Measurements from ENCODE around the gene LMBR1. TPM values are rescaled to one million over a fixed set of nuclear protein-coding genes. Genes with fewer than 3 reads are reported as not detected.

Gene LMBR1
- total and polyA plus RNA-seq, 2 experiments from 2014 or later = 21.8 to 26.7 TPM

GRCh38 chr7:156675721-156676120 lies 217.3 kb downstream of the LMBR1 start:
- Histone ChIP-seq H3K79me2 (ENCODE audit: insufficient read depth) (no peaks in the 10 kb centered on the region), H3K27me3 (replicated peaks; ENCODE audit: insufficient read depth) (no peaks in the 10 kb centered on the region), H3K36me3 (ENCODE audit: low read depth) (no peaks in the 10 kb centered on the region; the same call in 1 of the 2 replicates), H3F3A (ENCODE audit: insufficient read depth) (no peaks in the 10 kb centered on the region), H3K9ac (no peak overlapping the region), H3K4me1 (ENCODE audit: insufficient read depth) (no peaks in the 10 kb centered on the region), H3K9me3 (ENCODE audit: low read depth) (no peaks in the 10 kb centered on the region), H3K9me2 (ENCODE audit: insufficient read depth) (no peaks in the 10 kb centered on the region), H3K4me3 (no peak overlapping the region), H3K4me2 (ENCODE audit: unreplicated experiment) (no peak overlapping the region), H3K27ac (no peak overlapping the region), H4K20me1 (ENCODE audit: insufficient read depth) (no peaks in the 10 kb centered on the region), H2AFZ (no peak overlapping the region)
- in situ Hi-C loops (cut with MboI) = no loop called here
- TF ChIP-seq EZH2phosphoT487 (IDR thresholded peaks at IDR 0.05; ENCODE audit: insufficient read depth, low read depth) (no peak), EZH2 (IDR thresholded peaks at IDR 0.05; ENCODE audit: insufficient read depth, poor library complexity, severe bottlenecking) (no peak)
- WGBS, 2 experiments (ENCODE audit: low coverage in 1 of 2, low lambda C conversion rate in 2 of 2, missing lambda C conversion rate in 2 of 2) = 91% methylated on average over 9 of the region's 9 CpGs
- DNase-seq = no peak

- H3K36me3 ChIP-seq (ENCODE audit: low read depth) = no peaks in the 10 kb centered on the region; the same call in 1 of the 2 replicates
- 88 to 91% methylated on average over 9 of the region's 9 CpGs for WGBS, 2 experiments (ENCODE audit: low coverage in 1 of 2, low lambda C conversion rate in 2 of 2, missing lambda C conversion rate in 2 of 2)
- H3K27ac ChIP-seq = no peak overlapping the region
- no peak for TF ChIP-seq EZH2 (IDR thresholded peaks at IDR 0.05; ENCODE audit: insufficient read depth, poor library complexity, severe bottlenecking)
- no peak for TF ChIP-seq EZH2phosphoT487 (IDR thresholded peaks at IDR 0.05; ENCODE audit: insufficient read depth, low read depth)
- no peaks in the 10 kb centered on the region for H4K20me1 ChIP-seq (ENCODE audit: insufficient read depth)
- no peaks in the 10 kb centered on the region for H3K79me2 ChIP-seq (ENCODE audit: insufficient read depth)
- no peak overlapping the region for H3K4me3 ChIP-seq
- H3K27me3 ChIP-seq (replicated peaks; ENCODE audit: insufficient read depth) = no peaks in the 10 kb centered on the region
- in situ Hi-C loops (cut with MboI) = no loop called here
- no peak overlapping the region for H3K9ac ChIP-seq
- no peaks in the 10 kb centered on the region for H3K4me1 ChIP-seq (ENCODE audit: insufficient read depth)
- H3F3A ChIP-seq (ENCODE audit: insufficient read depth) = no peaks in the 10 kb centered on the region
- no peaks in the 10 kb centered on the region for H3K9me2 ChIP-seq (ENCODE audit: insufficient read depth)
- H3K4me2 ChIP-seq (ENCODE audit: unreplicated experiment) = no peak overlapping the region
- DNase-seq = no peak
- H2AFZ ChIP-seq = no peak overlapping the region
- no peaks in the 10 kb centered on the region for H3K9me3 ChIP-seq (ENCODE audit: low read depth)
Measured at GRCh38 chr7:156673902-156674301, 219.1 kb downstream of the LMBR1 start.

- Histone ChIP-seq H4K20me1 (ENCODE audit: insufficient read depth) (no peaks in the 10 kb centered on the region), H3K36me3 (ENCODE audit: low read depth) (no peaks in the 10 kb centered on the region; the same call in 1 of the 2 replicates), H3F3A (ENCODE audit: insufficient read depth) (no peaks in the 10 kb centered on the region), H3K4me3 (no peak overlapping the region), H2AFZ (no peak overlapping the region), H3K9me2 (ENCODE audit: insufficient read depth) (no peaks in the 10 kb centered on the region), H3K4me1 (ENCODE audit: insufficient read depth) (no peaks in the 10 kb centered on the region), H3K79me2 (ENCODE audit: insufficient read depth) (no peaks in the 10 kb centered on the region), H3K27ac (no peak overlapping the region), H3K27me3 (replicated peaks; ENCODE audit: insufficient read depth) (no peaks in the 10 kb centered on the region), H3K9me3 (ENCODE audit: low read depth) (no peaks in the 10 kb centered on the region), H3K4me2 (ENCODE audit: unreplicated experiment) (no peak overlapping the region), H3K9ac (no peak overlapping the region)
- DNase-seq = no peak
- TF ChIP-seq EZH2phosphoT487 (IDR thresholded peaks at IDR 0.05; ENCODE audit: insufficient read depth, low read depth) (no peak), EZH2 (IDR thresholded peaks at IDR 0.05; ENCODE audit: insufficient read depth, poor library complexity, severe bottlenecking) (no peak)
- WGBS, 2 experiments (ENCODE audit: low coverage in 1 of 2, low lambda C conversion rate in 2 of 2, missing lambda C conversion rate in 2 of 2) = 86 to 90% methylated on average over 6 of the region's 6 CpGs
- in situ Hi-C loops (cut with MboI) = no loop called here
Measured at GRCh38 chr7:156673454-156673853, 219.5 kb downstream of the LMBR1 start.

- DNase-seq = no peak
- Histone ChIP-seq H3F3A (ENCODE audit: insufficient read depth) (no peaks in the 10 kb centered on the region), H3K27ac (no peak overlapping the region), H3K79me2 (ENCODE audit: insufficient read depth) (no peaks in the 10 kb centered on the region), H2AFZ (no peak overlapping the region), H3K9me3 (ENCODE audit: low read depth) (no peaks in the 10 kb centered on the region), H3K27me3 (replicated peaks; ENCODE audit: insufficient read depth) (no peaks in the 10 kb centered on the region), H3K4me1 (ENCODE audit: insufficient read depth) (no peaks in the 10 kb centered on the region), H3K4me3 (no peak overlapping the region), H3K9me2 (ENCODE audit: insufficient read depth) (no peaks in the 10 kb centered on the region), H3K36me3 (ENCODE audit: low read depth) (no peaks in the 10 kb centered on the region; the same call in 1 of the 2 replicates), H3K4me2 (ENCODE audit: unreplicated experiment) (no peak overlapping the region), H4K20me1 (ENCODE audit: insufficient read depth) (no peaks in the 10 kb centered on the region), H3K9ac (no peak overlapping the region)
- 92 to 96% methylated on average over 19 of the region's 19 CpGs for WGBS, 2 experiments (ENCODE audit: low coverage in 1 of 2, low lambda C conversion rate in 2 of 2, missing lambda C conversion rate in 2 of 2)
- in situ Hi-C loops (cut with MboI) = no loop called here
- TF ChIP-seq EZH2 (IDR thresholded peaks at IDR 0.05; ENCODE audit: insufficient read depth, poor library complexity, severe bottlenecking) = no peak
- TF ChIP-seq EZH2phosphoT487 (IDR thresholded peaks at IDR 0.05; ENCODE audit: insufficient read depth, low read depth) = no peak
Measured at GRCh38 chr7:156669035-156669828, 223.8 kb downstream of the LMBR1 start.

All from GM23248 (cell line).